ENCODE measurements around the gene SMIM5.

DNA sequence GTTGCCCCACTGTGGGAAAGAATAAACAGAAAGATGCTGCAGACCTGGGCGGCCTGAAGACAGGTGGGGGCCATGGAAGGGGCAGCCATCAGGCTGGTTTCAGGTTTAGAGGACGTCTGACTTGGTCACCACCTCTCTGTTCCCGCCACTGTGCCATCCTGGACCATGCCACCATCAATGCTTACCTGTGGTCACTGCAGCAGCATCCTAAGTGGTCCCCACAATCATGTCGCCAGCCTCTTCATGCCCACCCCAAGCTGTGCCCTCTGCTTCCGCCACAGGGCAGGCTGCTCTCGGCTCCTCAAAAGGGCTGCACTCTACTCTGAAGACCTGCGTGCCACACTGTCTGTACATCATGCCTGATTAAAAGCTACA, 10.4 kb downstream of the SMIM5 start:
- TF ChIP-seq EZH2 (IDR thresholded peaks at IDR 0.05; ENCODE audit: borderline replicate concordance, insufficient read depth, low read length, poor library complexity, severe bottlenecking): no peak
- TF ChIP-seq POLR2AphosphoS5 (IDR thresholded peaks at IDR 0.05): no peak
- TF ChIP-seq, protein P1, sequence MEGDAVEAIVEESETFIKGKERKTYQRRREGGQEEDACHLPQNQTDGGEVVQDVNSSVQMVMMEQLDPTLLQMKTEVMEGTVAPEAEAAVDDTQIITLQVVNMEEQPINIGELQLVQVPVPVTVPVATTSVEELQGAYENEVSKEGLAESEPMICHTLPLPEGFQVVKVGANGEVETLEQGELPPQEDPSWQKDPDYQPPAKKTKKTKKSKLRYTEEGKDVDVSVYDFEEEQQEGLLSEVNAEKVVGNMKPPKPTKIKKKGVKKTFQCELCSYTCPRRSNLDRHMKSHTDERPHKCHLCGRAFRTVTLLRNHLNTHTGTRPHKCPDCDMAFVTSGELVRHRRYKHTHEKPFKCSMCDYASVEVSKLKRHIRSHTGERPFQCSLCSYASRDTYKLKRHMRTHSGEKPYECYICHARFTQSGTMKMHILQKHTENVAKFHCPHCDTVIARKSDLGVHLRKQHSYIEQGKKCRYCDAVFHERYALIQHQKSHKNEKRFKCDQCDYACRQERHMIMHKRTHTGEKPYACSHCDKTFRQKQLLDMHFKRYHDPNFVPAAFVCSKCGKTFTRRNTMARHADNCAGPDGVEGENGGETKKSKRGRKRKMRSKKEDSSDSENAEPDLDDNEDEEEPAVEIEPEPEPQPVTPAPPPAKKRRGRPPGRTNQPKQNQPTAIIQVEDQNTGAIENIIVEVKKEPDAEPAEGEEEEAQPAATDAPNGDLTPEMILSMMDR (IDR thresholded peaks at IDR 0.05; ENCODE audit: poor library complexity, severe bottlenecking): no peak
- no peak for TF ChIP-seq TAF1 (IDR thresholded peaks at IDR 0.05; ENCODE audit: low read depth)
- TF ChIP-seq, protein P2, sequence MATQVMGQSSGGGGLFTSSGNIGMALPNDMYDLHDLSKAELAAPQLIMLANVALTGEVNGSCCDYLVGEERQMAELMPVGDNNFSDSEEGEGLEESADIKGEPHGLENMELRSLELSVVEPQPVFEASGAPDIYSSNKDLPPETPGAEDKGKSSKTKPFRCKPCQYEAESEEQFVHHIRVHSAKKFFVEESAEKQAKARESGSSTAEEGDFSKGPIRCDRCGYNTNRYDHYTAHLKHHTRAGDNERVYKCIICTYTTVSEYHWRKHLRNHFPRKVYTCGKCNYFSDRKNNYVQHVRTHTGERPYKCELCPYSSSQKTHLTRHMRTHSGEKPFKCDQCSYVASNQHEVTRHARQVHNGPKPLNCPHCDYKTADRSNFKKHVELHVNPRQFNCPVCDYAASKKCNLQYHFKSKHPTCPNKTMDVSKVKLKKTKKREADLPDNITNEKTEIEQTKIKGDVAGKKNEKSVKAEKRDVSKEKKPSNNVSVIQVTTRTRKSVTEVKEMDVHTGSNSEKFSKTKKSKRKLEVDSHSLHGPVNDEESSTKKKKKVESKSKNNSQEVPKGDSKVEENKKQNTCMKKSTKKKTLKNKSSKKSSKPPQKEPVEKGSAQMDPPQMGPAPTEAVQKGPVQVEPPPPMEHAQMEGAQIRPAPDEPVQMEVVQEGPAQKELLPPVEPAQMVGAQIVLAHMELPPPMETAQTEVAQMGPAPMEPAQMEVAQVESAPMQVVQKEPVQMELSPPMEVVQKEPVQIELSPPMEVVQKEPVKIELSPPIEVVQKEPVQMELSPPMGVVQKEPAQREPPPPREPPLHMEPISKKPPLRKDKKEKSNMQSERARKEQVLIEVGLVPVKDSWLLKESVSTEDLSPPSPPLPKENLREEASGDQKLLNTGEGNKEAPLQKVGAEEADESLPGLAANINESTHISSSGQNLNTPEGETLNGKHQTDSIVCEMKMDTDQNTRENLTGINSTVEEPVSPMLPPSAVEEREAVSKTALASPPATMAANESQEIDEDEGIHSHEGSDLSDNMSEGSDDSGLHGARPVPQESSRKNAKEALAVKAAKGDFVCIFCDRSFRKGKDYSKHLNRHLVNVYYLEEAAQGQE (IDR thresholded peaks at IDR 0.05; ENCODE audit: borderline replicate concordance): no peak
- TF ChIP-seq SMC3 (conservative IDR thresholded peaks at IDR 0.05; ENCODE audit: poor library complexity): no peak
- no peak for TF ChIP-seq EP300 (conservative IDR thresholded peaks at IDR 0.05; ENCODE audit: poor library complexity, severe bottlenecking)
- no peak for TF ChIP-seq RAD21 (conservative IDR thresholded peaks at IDR 0.05)
- TF ChIP-seq MXI1 (conservative IDR thresholded peaks at IDR 0.05; ENCODE audit: poor library complexity, severe bottlenecking): no peak
